Fibroblast of the aortic adventitia (primary cell): ENCODE results near the gene OASL. TPM values are rescaled to one million over a fixed set of nuclear protein-coding genes. Genes with fewer than 3 reads are reported as not detected.

ENCODE experiments used
- DNase-seq: peaks from one replicate; pipeline ENCODE4 v3.0.0-alpha.2; 2010; ENCODE audit warnings: low read depth
- H3K4me3 ChIP-seq: 2 replicates; pipeline ENCODE4 v1.5.1; 2011; ENCODE audit warnings: low read depth, mild to moderate bottlenecking, control low read depth, low read length, moderate library complexity
- CTCF ChIP-seq: IDR thresholded peaks from 2 replicates; pipeline ENCODE4 v1.5.1; 2011; ENCODE audit warnings: mild to moderate bottlenecking, low read length, control low read depth, inconsistent platforms; ENCODE audit not compliant: insufficient read depth
- total RNA-seq: library from RNA; depleted of rRNA; stranded (reverse); fragments of >200 nt; gene quantifications from 2 replicates; pipeline ENCODE4 v1.2.3, GENCODE V29; 2012; ENCODE audit warnings: low replicate concordance

Gene OASL
- total RNA-seq, 1 donor: not detected

GRCh38 chr12:120996133-120996746 lies 42.8 kb downstream of the OASL start:
- no peak for DNase-seq
- no peak overlapping the region for H3K4me3 ChIP-seq
- no peak for TF ChIP-seq CTCF

GRCh38 chr12:120994589-120995337 lies 44.3 kb downstream of the OASL start:
- TF ChIP-seq CTCF: no peak
- no peak overlapping the region for H3K4me3 ChIP-seq
- DNase-seq: no peak

GRCh38 chr12:120994059-120994458 lies 45.0 kb downstream of the OASL start:
- no peak overlapping the region for H3K4me3 ChIP-seq
- no peak for TF ChIP-seq CTCF
- no peak for DNase-seq

- no peak for TF ChIP-seq CTCF
- no peak overlapping the region for H3K4me3 ChIP-seq
- no peak for DNase-seq
Observed at GRCh38 chr12:120993496-120993895, 45.5 kb downstream of the OASL start.

- no peak for TF ChIP-seq CTCF
- DNase-seq: no peak
- H3K4me3 ChIP-seq: no peak overlapping the region
Observed at GRCh38 chr12:120992989-120993388, 46.1 kb downstream of the OASL start.

GRCh38 chr12:120991965-120992364 lies 47.1 kb downstream of the OASL start:
- H3K4me3 ChIP-seq: no peak overlapping the region
- no peak for TF ChIP-seq CTCF
- DNase-seq: no peak
